Renal cortex interstitium (tissue), 15 donors: ENCODE data around the gene SLC26A5. TPM values are rescaled to one million over a fixed set of nuclear protein-coding genes. Genes with fewer than 3 reads are reported as not detected.
"Not testable (repeated sequence)": the region's sequence is repeated elsewhere in the genome, so short reads cannot be mapped to it uniquely, and the experiment has no call there.

Experiments used
- DNase-seq, 11 donors: peaks; one replicate each; pipeline ENCODE4 v3.0.0-alpha.2; 2013; ENCODE audit warnings: low read depth in 9 of 11, low spot score in 4 of 11; ENCODE audit errors: extremely low read depth in 1 of 11
- long read RNA-seq, 16 experiments: transcript quantifications; one replicate each; lab custom pipeline, GENCODE V29; 2026
- polyA plus RNA-seq, 3 donors: library from polyadenylated mRNA; unstranded; fragments of 120-200 nt; gene quantifications; one replicate each; pipeline ENCODE4 v1.2.1, GENCODE V29; 2013; ENCODE audit not compliant: insufficient read length in 3 of 3

The SLC26A5 gene
- under 1 TPM; 0.17 to 0.65 (median 0.22) TPM for polyA plus RNA-seq
- long read RNA-seq, donor 1: 0 reads
- long read RNA-seq, donor 2, partial matches to known transcripts: 89 of 117 reads
- long read RNA-seq, donor 2, other reads (novel, unspliced or antisense): 28 of 117 reads
- long read RNA-seq, donor 3: 0 reads
- long read RNA-seq, donor 4: 0 reads
- long read RNA-seq, donor 5: 0 reads
- long read RNA-seq, donor 6, partial matches to known transcripts: 109 of 109 reads
- long read RNA-seq, donor 6, other reads (novel, unspliced or antisense): 0 of 109 reads
- long read RNA-seq, donor 7, partial matches to known transcripts: 84 of 144 reads
- long read RNA-seq, donor 7, other reads (novel, unspliced or antisense): 60 of 144 reads
- long read RNA-seq, donor 8: 0 reads
- long read RNA-seq, donor 9: 0 reads
- long read RNA-seq, donor 10: 0 reads
- long read RNA-seq, donor 11: 0 reads
- long read RNA-seq, donor 12: 0 reads
- long read RNA-seq, donor 13: 0 reads
- long read RNA-seq, donor 14: 0 reads
- long read RNA-seq, donor 15: 0 reads
- long read RNA-seq, donor 16: 0 reads

DNA sequence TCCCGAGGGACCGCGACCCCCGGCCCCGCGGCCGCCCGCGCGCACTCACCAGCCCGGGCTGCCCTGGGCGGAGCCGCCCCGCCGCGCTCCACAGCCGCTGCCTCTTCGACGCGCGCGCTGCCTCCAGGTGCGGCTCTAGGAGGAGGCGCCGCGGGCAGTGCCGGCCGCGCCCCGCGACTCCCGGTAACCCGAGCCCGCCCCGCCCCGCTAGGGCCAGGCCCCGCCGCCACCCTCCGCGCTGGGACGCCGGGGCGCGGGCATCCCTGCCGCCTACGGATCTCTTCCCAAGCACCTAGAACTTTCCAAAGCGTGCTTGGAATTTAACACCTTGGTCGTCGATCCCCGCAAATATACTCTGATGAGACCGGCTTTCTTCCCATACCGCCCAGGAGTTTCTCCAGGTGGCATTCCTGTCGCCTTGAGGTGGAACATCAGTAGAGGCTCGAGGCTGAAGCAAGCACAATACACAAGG is at the start of gene SLC26A5:
Gene SLC26A5, minus strand, starts transcription at position 159 of the 472 bp plus-strand sequence. CDS start 24,693 bp downstream, outside the sequence.
- peak in 1 of 11 donors; percentile 21 for DNase-seq

DNA sequence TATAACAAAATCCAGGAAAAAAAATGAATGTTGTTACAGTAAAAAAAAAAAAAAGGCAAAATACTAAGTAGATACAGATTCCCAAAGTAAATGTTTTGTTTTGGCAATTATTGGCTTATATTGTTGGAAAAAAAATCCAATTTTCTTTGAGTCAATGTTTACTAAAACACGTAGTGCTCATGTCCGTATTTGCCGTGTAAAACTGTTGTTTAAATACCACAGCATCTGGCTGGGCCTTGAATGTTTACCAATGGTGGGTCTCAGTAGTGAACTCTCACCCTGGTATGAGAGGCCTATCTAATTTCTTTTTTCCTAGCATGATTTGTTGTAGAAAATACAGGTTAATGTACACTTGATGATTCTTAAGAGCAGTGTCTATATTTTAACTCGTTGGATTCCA is 41.4 kb upstream of the SLC26A5 start:
- no peak for DNase-seq

DNA sequence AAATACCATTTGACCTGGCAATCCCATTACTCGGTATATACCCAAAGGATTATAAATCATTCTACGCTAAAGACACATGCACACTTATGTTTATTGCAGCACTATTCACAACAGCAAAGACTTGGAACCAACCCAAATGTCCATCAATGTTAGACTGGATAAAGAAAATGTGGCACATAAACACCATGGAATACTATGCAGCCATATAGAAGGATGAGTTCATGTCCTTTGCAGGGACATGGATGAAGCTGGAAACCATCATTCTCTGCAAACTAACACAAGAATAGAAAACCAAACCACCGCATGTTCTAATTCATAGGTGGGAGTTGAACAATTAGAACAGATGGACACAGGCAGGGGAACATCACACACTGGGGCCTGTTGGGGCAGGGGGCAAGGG is 40.9 kb upstream of the SLC26A5 start:
- DNase-seq: not testable (repeated sequence)

GRCh38 chr7:103480771-103481170 is 34.8 kb upstream of the SLC26A5 start:
- no peak for DNase-seq

GRCh38 chr7:103474956-103475355 is 28.9 kb upstream of the SLC26A5 start:
- no peak for DNase-seq

DNA sequence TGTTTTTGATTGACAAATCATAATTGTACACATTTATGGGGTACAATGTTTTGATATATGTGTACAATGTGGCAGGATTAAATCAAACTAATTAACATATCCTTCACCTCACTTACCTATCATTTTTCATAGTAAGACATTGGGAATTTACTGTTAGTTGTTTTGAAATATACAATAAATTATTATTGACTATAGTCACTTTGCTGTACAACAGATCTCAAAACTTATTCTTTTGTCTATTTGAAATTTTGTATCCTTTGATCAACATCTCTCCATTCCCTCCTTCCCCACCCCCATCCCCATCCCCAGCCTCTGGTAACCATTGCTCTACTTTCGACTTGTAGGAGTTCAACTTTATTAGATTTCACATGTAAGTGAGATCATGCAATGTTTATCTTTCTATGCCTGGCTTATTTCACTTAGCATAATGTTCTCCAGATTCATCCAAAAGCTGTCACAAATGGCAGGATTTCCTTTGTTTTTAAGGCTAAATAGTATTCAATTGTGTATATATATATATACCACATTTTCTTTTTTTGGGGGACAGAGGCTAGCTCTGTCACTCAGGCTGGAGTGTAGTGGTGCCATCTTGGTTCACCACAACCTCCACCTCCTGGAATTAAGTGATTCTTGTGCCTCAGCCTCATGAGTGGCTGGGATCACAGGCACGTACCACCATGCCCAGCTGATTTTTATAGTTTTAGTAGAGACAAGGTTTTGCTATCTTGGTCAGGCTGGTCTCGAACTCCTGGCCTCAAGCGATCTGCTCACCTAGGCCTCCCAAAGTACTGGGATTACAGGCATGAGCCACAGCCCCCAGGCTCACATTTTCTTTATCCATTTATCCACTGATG is 23.3 kb upstream of the SLC26A5 start:
- DNase-seq: no peak

GRCh38 chr7:103466814-103467213 is 20.8 kb upstream of the SLC26A5 start:
- no peak for DNase-seq

DNA sequence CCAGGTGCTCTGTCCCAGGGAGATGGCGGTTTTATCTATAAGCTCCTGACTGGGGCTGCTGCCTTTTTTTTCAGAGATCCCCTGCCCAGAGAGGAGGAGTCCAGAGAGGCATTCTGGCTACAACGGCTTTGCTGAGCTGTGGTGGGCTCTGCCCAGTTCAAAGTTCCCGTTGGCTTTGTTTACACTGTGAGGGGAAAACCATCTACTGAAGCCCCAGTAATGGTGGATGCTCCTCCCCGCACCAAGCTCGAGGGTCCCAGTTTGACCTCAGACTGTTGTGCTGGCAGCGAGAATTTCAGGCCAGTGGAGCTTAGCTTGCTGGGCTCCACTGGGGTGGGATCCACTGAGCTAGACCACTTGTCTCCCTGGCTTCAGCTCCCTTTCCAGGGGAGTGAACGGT is 16.4 kb upstream of the SLC26A5 start:
- DNase-seq: no peak

GRCh38 chr7:103447073-103447960 is 1.3 kb upstream of the SLC26A5 start:
- peak in 3 of 11 donors; percentile 18 to 28 (median 26) for DNase-seq

DNA sequence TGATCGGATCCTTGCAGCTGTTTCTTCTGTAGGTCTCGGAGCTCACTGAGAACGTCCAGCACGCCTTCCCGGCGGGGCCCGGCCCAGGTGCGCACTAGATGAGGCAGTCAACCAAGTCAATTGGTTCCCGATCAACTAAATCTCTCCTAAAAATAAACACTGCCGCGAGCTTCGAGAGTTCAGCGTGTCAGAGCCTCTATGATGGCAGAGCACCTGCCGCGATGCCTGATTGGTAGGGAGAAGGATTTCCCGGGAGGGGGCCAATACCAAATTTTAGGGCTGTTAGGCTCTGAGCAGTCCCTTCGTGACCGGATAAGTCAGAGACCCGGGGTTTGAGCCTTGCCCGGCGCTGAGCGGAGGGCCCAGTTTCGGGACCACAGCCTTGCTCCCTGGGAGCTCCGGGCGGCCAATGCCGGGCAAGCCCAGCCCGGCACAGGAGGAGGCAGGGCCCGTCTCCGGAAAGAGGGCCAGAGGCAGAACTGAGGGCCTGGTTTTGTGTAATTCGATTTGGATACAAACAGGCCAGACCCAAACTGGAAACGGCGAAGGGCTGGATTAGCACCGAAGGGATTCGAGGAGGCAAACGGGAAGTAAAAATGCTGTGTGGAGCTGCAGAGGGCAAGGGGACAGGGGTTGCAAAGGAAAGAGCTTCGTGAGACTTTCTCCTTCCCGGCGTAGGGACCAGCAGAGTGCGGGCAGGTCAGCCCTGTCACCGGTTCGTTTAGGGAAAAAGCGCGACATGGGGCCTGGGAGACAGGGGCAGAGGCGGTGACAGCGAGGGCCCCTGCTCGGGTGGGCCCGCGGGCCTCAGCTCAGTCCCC is 569 bp downstream of the SLC26A5 start:
- peak in 1 of 11 donors; percentile 2 for DNase-seq

- no peak for DNase-seq
Measured at GRCh38 chr7:103439661-103440060, 6.3 kb downstream of the SLC26A5 start.

GRCh38 chr7:103437623-103438022 is 8.4 kb downstream of the SLC26A5 start:
- no peak for DNase-seq

- DNase-seq: no peak
Measured at GRCh38 chr7:103432712-103433111, 13.3 kb downstream of the SLC26A5 start.

DNA sequence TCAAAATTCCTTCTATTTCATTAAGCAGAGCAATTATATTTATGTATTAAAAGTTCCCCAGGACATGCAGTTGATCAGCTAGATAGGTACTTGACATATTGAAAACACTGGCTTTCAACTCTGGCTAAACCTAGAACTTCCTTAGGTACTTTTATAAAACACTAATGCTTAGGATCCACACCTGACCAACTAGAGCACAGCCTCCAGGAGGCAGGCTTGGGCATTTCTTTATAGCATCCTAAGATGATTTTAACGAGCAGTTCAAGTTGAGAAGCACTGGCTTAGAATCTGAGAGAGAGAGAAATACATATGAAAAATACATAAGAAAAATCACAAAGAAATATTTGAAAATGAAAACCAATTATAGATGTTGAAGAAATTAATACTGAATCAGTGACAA is 20.8 kb downstream of the SLC26A5 start:
- no peak for DNase-seq

GRCh38 chr7:103423467-103424179 is 22.4 kb downstream of the SLC26A5 start:
- DNase-seq: no peak

DNA sequence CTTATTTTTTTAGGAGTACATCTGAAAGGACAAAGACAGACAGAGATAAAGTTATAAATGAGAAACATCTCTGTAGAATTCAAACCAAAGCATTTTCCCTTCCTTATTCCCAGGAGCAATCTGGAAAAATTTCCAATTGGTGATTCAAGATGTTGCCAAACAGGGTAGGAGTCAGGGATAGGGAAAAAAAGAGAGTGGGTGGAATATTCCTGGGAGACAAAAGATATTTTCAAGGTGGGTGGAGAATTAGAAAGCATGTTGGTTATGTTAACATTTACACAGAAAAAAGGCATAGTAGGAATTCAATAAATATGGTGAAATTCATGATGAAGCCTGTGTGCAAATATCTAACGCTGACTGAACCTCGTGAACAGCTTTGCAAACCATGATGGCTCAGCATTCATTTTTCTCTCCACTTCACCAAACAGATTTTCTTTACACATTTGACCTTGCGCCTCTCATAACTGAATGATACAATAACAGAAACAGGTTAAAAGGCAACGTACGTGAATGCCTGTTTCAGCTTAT is 25.1 kb downstream of the SLC26A5 start:
- DNase-seq: no peak

GRCh38 chr7:103418241-103418640 is 27.8 kb downstream of the SLC26A5 start:
- no peak for DNase-seq
